ENCODE data around the gene PAXX.

Gene PAXX

GRCh38 chr9:136968333-136969127, 23.7 kb upstream of the PAXX start:
- no peak for DNase-seq

- no peak for DNase-seq
Measured at GRCh38 chr9:136969150-136969549, 23.1 kb upstream of the PAXX start.

GRCh38 chr9:136969774-136970173, 22.4 kb upstream of the PAXX start:
- DNase-seq, result no peak

GRCh38 chr9:136970361-136970760, 21.9 kb upstream of the PAXX start:
- no peak for DNase-seq

- no peak for DNase-seq
Measured at GRCh38 chr9:136971746-136972145, 20.5 kb upstream of the PAXX start.

- DNase-seq, result no peak
Measured at GRCh38 chr9:136972335-136972734, 19.9 kb upstream of the PAXX start.

GRCh38 chr9:136972743-136973142, 19.5 kb upstream of the PAXX start:
- DNase-seq, result no peak

- no peak for DNase-seq
Measured at GRCh38 chr9:136973618-136974617, 18.3 kb upstream of the PAXX start.

- DNase-seq, result no peak
Measured at GRCh38 chr9:136974817-136975535, 17.2 kb upstream of the PAXX start.

- no peak for DNase-seq
Measured at GRCh38 chr9:136975644-136976043, 16.6 kb upstream of the PAXX start.

- no peak for DNase-seq
Measured at GRCh38 chr9:136977223-136977622, 15.0 kb upstream of the PAXX start, which contains the start of gene PTGDS. PTGDS (plus strand) TSS chr9:136977504; CDS start chr9:136977579, 75 bp downstream.

- no peak for DNase-seq
Measured at GRCh38 chr9:136977649-136978072, 14.6 kb upstream of the PAXX start.

GRCh38 chr9:136978073-136978864, 14.0 kb upstream of the PAXX start:
- no peak for DNase-seq

- no peak for DNase-seq
Measured at GRCh38 chr9:136978865-136979544, 13.2 kb upstream of the PAXX start.

- no peak for DNase-seq
Measured at GRCh38 chr9:136979769-136980587, 12.2 kb upstream of the PAXX start.

GRCh38 chr9:136980669-136981478, 11.3 kb upstream of the PAXX start:
- DNase-seq, result no peak

- DNase-seq, result no peak
Measured at GRCh38 chr9:136981588-136982231, 10.5 kb upstream of the PAXX start.

- DNase-seq, result no peak
Measured at GRCh38 chr9:136982232-136983051, 9.8 kb upstream of the PAXX start, which contains the start of gene LCNL1. LCNL1 (plus strand) TSS chr9:136982993; CDS start chr9:136983587, 594 bp downstream.
